ENCODE measurements around the gene C1orf159. TPM values are rescaled to one million over a fixed set of nuclear protein-coding genes. Genes with fewer than 3 reads are reported as not detected.
"Not testable (repeated sequence)": the region's sequence is repeated elsewhere in the genome, so short reads cannot be mapped to it uniquely, and the experiment has no call there.

Gene C1orf159
- total RNA-seq, 4 donors from 2014 or later: 12.8 to 48.4 (median 19.7) TPM

GRCh38 chr1:1067284-1067859 is 48.5 kb downstream of the C1orf159 start:
- no peak overlapping the region for H3K27ac ChIP-seq
- WGBS: no CpG with 5 or more reads among the region's 54 CpGs
- H3K27me3 ChIP-seq: peaks cover 79% of the 10 kb centered on the region
- H3K4me3 ChIP-seq: no peak overlapping the region
- TF ChIP-seq POLR2AphosphoS5 (IDR thresholded peaks at IDR 0.05) (no peak), EP300 (IDR thresholded peaks at IDR 0.05) (no peak), CTCF (IDR thresholded peaks at IDR 0.05) (no peak), POLR2A (IDR thresholded peaks at IDR 0.05) (no peak)
- H3K4me1 ChIP-seq: peaks cover 43% of the 10 kb centered on the region
- DNase-seq (ENCODE audit: low spot score in 2 of 2): no peak
- H3K9me3 ChIP-seq: no peaks in the 10 kb centered on the region
- no peaks in the 10 kb centered on the region for H3K36me3 ChIP-seq

GRCh38 chr1:1066403-1067283 is 49.2 kb downstream of the C1orf159 start:
- TF ChIP-seq POLR2AphosphoS5 (IDR thresholded peaks at IDR 0.05) (no peak), EP300 (IDR thresholded peaks at IDR 0.05) (no peak), POLR2A (IDR thresholded peaks at IDR 0.05) (no peak), CTCF (IDR thresholded peaks at IDR 0.05) (no peak)
- Histone ChIP-seq H3K9me3 (no peaks in the 10 kb centered on the region), H3K27ac (no peak overlapping the region), H3K4me1 (peaks cover 47% of the 10 kb centered on the region), H3K36me3 (no peaks in the 10 kb centered on the region), H3K4me3 (no peak overlapping the region), H3K27me3 (peaks cover 80% of the 10 kb centered on the region)
- WGBS: 63% methylated on average over 25 of the region's 27 CpGs
- DNase-seq (ENCODE audit: low spot score in 2 of 2): no peak

- not testable (repeated sequence) for DNase-seq (ENCODE audit: low spot score in 2 of 2); H3K27ac ChIP-seq; H3K4me3 ChIP-seq; H3K9me3 ChIP-seq; H3K36me3 ChIP-seq
- peaks cover 47% of the 10 kb centered on the region for H3K4me1 ChIP-seq
- peaks cover 82% of the 10 kb centered on the region for H3K27me3 ChIP-seq
- WGBS: 74% methylated on average over 10 of the region's 11 CpGs
These were observed 50.0 kb downstream of the C1orf159 start for GRCh38 chr1:1065940-1066304.

GRCh38 chr1:1065265-1065939 is 50.5 kb downstream of the C1orf159 start:
- Histone ChIP-seq H3K27ac (no peak overlapping the region), H3K9me3 (no peaks in the 10 kb centered on the region), H3K4me1 (peaks cover 48% of the 10 kb centered on the region), H3K4me3 (no peak overlapping the region), H3K27me3 (peaks cover 82% of the 10 kb centered on the region), H3K36me3 (no peaks in the 10 kb centered on the region)
- 70% methylated on average over 18 of the region's 20 CpGs for WGBS
- TF ChIP-seq POLR2AphosphoS5 (IDR thresholded peaks at IDR 0.05) (no peak), POLR2A (IDR thresholded peaks at IDR 0.05) (no peak), EP300 (IDR thresholded peaks at IDR 0.05) (no peak), CTCF (IDR thresholded peaks at IDR 0.05) (no peak)
- no peak for DNase-seq (ENCODE audit: low spot score in 2 of 2)

GRCh38 chr1:1063945-1064831 is 51.7 kb downstream of the C1orf159 start:
- 7% methylated on average over 8 of the region's 50 CpGs for WGBS
- peak overlapping the region; percentile 11 for H3K4me3 ChIP-seq
- H3K27me3 ChIP-seq: peaks cover 87% of the 10 kb centered on the region
- H3K27ac ChIP-seq: no peak overlapping the region
- peaks cover 54% of the 10 kb centered on the region for H3K4me1 ChIP-seq
- H3K36me3 ChIP-seq: no peaks in the 10 kb centered on the region
- no peak for DNase-seq (ENCODE audit: low spot score in 2 of 2)
- no peaks in the 10 kb centered on the region for H3K9me3 ChIP-seq
- TF ChIP-seq POLR2A (IDR thresholded peaks at IDR 0.05) (no peak), CTCF (IDR thresholded peaks at IDR 0.05) (peak; percentile 53 to 85)
